B cell (primary cell): ENCODE measurements around the gene NTM. TPM values are rescaled to one million over a fixed set of nuclear protein-coding genes. Genes with fewer than 3 reads are reported as not detected.

Source experiments
- ATAC-seq: fragments of 200-7000 bp; cut with Tn5 transposase; one replicate; pipeline ENCODE4 v1.10.0; 2021; ENCODE audit warnings: low read depth, mild to moderate bottlenecking, moderate number of reproducible peaks, moderate library complexity
- CTCF ChIA-PET: fragments of 350-600 bp; sonication (Branson Sonifier 250); formaldehyde crosslinking; loops from one replicate; lab custom pipeline; 2021; ENCODE audit warnings: antibody characterized with exemption, inconsistent platforms; lab: Charles Lee
- POLR2A ChIA-PET: fragments of 350-600 bp; sonication (Branson Sonifier 250); formaldehyde crosslinking; loops from one replicate; lab custom pipeline; 2021; ENCODE audit warnings: antibody characterized with exemption; lab: Charles Lee
- DNase-seq: peaks from one replicate; pipeline ENCODE4 v3.0.0; 2013
- H2AFZ ChIP-seq: 2 replicates; pipeline ENCODE4 v1.6.1; 2012; ENCODE audit warnings: mild to moderate bottlenecking, low read depth, low read length; ENCODE audit not compliant: insufficient read depth, poor library complexity, severe bottlenecking
- H3K27ac ChIP-seq, 2 donors: 1 replicate in 1 of 2; 2 replicates in 1 of 2; pipeline ENCODE4 v1.5.1; 2012 to 2013; ENCODE audit warnings: low read length in 2 of 2, mild to moderate bottlenecking in 2 of 2, moderate library complexity in 1 of 2
- H3K27me3 ChIP-seq, 4 experiments: fragments of 200-600 bp in 1 of 4; sonication (generic) in 1 of 4; replicated peaks in 1 of 4; 1 replicate in 2 of 4; 2 replicates in 2 of 4; pipeline versions ENCODE4 v1.6.1 to v1.7.0; 2013 to 2016; ENCODE audit warnings: low read length in 3 of 4, mild to moderate bottlenecking in 2 of 4, mixed read lengths in 1 of 4, moderate library complexity in 1 of 4; ENCODE audit not compliant: insufficient read depth in 4 of 4, control insufficient read depth in 3 of 4; ENCODE audit errors: control extremely low read depth in 1 of 4
- H3K36me3 ChIP-seq, 2 experiments: replicated peaks in 1 of 2; 1 replicate in 1 of 2; 2 replicates in 1 of 2; pipeline versions ENCODE4 v1.6.1 to v1.7.1; 2013; ENCODE audit warnings: low read length in 1 of 2; ENCODE audit not compliant: insufficient read depth in 2 of 2, control insufficient read depth in 1 of 2; ENCODE audit errors: control extremely low read depth in 1 of 2, extremely low read depth in 1 of 2
- H3K4me1 ChIP-seq, 2 donors: fragments of 200-600 bp in 1 of 2; sonication (generic) in 1 of 2; 1 replicate in 1 of 2; 2 replicates in 1 of 2; pipeline versions ENCODE4 v1.5.1 to v1.6.1; 2013 to 2017; ENCODE audit warnings: low read length in 2 of 2; ENCODE audit not compliant: control insufficient read depth in 2 of 2, insufficient read depth in 2 of 2
- H3K4me2 ChIP-seq: replicated peaks from 2 replicates; pipeline ENCODE3; 2012; ENCODE audit warnings: mild to moderate bottlenecking, low read depth, low read length; ENCODE audit not compliant: poor library complexity, severe bottlenecking
- H3K4me3 ChIP-seq, 5 experiments: fragments of 200-600 bp in 1 of 5; sonication (generic) in 1 of 5; 1 replicate in 3 of 5; 2 replicates in 2 of 5; pipeline versions ENCODE4 v1.5.1 to v1.7.0; 2011 to 2016; ENCODE audit warnings: low read length in 4 of 5, mild to moderate bottlenecking in 4 of 5, low read depth in 2 of 5, control low read depth in 1 of 5, moderate library complexity in 1 of 5; ENCODE audit not compliant: insufficient read depth in 1 of 5; ENCODE audit errors: control extremely low read depth in 1 of 5, extremely low read depth in 1 of 5
- H3K79me2 ChIP-seq: fragments of 200-600 bp; sonication (generic); one replicate; pipeline ENCODE4 v1.6.0; 2016; ENCODE audit warnings: low read length; ENCODE audit not compliant: control insufficient read depth, insufficient read depth
- H3K9ac ChIP-seq: fragments of 200-600 bp; sonication (generic); 2 replicates; pipeline ENCODE4 v1.6.1; 2017; ENCODE audit warnings: mild to moderate bottlenecking, low read length, moderate library complexity
- H3K9me3 ChIP-seq, 3 donors: one replicate each; pipeline versions ENCODE4 v1.6.1 to v1.7.1; 2013; ENCODE audit warnings: low read length in 2 of 3; ENCODE audit not compliant: control insufficient read depth in 2 of 3, insufficient read depth in 1 of 3; ENCODE audit errors: control extremely low read depth in 1 of 3
- H4K20me1 ChIP-seq: 2 replicates; pipeline ENCODE4 v1.6.0; 2012; ENCODE audit warnings: mild to moderate bottlenecking, low read length; ENCODE audit not compliant: insufficient read depth, control insufficient read depth, poor library complexity, severe bottlenecking
- H3K27ac Mint-ChIP-seq: one replicate; pipeline ENCODE4 v1.8.0; 2021; ENCODE audit warnings: mixed read lengths
- H3K27me3 Mint-ChIP-seq: one replicate; pipeline ENCODE4 v1.8.0; 2021; ENCODE audit warnings: mixed read lengths
- H3K4me1 Mint-ChIP-seq: one replicate; pipeline ENCODE4 v1.8.0; 2021; ENCODE audit warnings: mixed read lengths
- H3K4me3 Mint-ChIP-seq: one replicate; pipeline ENCODE4 v1.8.0; 2021; ENCODE audit warnings: mixed read lengths
- H3K9me3 Mint-ChIP-seq: one replicate; pipeline ENCODE4 v1.8.0; 2022; ENCODE audit warnings: mixed read lengths; ENCODE audit not compliant: insufficient read depth
- EZH2 ChIP-seq: IDR thresholded peaks from 2 replicates; pipeline ENCODE4 v1.6.1; 2012; ENCODE audit warnings: borderline replicate concordance, low read depth, mild to moderate bottlenecking, moderate library complexity, low read length; ENCODE audit not compliant: insufficient read depth, poor library complexity, severe bottlenecking
- WGBS: methylation state at CpG from one replicate; pipeline ENCODE4 v1.1.5; 2013; ENCODE audit warnings: missing lambda C conversion rate; ENCODE audit not compliant: insufficient coverage; 5-methylcytosine and 5-hydroxymethylcytosine counted together
- intact Hi-C: fragments of 100-400 bp; cut with micrococcal nuclease; formaldehyde crosslinking; loops from one replicate; pipeline ENCODE4 v1.10.0; 2022
- polyA plus RNA-seq: library from polyadenylated mRNA; depleted of rRNA; stranded (reverse); fragments of >200 nt; gene quantifications from 2 replicates; pipeline ENCODE4 v1.2.3, GENCODE V29; 2012
- total RNA-seq, 2 donors: library from RNA; stranded (reverse); fragments of 120-200 nt in 1 of 2; gene quantifications; 1 replicate in 1 of 2; 2 replicates in 1 of 2; pipeline versions ENCODE4 v1.2.3 to v1.2.4, GENCODE V29; 2013 to 2022
- TF ChIP-seq, protein P1 (sequence below): fragments of 200-600 bp; IDR thresholded peaks from one replicate; pipeline ENCODE4 v1.8.0; 2022; ENCODE audit warnings: antibody characterized with exemption, mild to moderate bottlenecking

NTM gene
- total and polyA plus RNA-seq, 2 donors (not counting 1 experiment from before 2014, with no cell fraction given) = not detected

- Histone ChIP-seq H2AFZ (no peak overlapping the region), H3K79me2 (no peaks in the 10 kb centered on the region), H3K4me3 (no peak overlapping the region), H3K36me3 (no peaks in the 10 kb centered on the region), H3K27me3 (no peaks in the 10 kb centered on the region), H4K20me1 (no peaks in the 10 kb centered on the region), H3K4me1 (no peaks in the 10 kb centered on the region), H3K9me3 (no peaks in the 10 kb centered on the region), H3K27ac (no peak overlapping the region), H3K9ac (no peak overlapping the region), H3K4me2 (no peak overlapping the region)
- ChIA-PET CTCF (no interaction called here), POLR2A (no interaction called here)
- peaks cover 7% of the 10 kb centered on the region for H3K4me1 Mint-ChIP-seq
- intact Hi-C loops = no loop called here
- 80% methylated on average over 2 of the region's 2 CpGs for WGBS
- no peak for DNase-seq
- ATAC-seq = no peak
- H3K4me3 Mint-ChIP-seq = no peak overlapping the region
- H3K27me3 Mint-ChIP-seq = no peaks in the 10 kb centered on the region
- no peak overlapping the region for H3K27ac Mint-ChIP-seq
- no peak for TF ChIP-seq EZH2
- TF ChIP-seq, protein P1, sequence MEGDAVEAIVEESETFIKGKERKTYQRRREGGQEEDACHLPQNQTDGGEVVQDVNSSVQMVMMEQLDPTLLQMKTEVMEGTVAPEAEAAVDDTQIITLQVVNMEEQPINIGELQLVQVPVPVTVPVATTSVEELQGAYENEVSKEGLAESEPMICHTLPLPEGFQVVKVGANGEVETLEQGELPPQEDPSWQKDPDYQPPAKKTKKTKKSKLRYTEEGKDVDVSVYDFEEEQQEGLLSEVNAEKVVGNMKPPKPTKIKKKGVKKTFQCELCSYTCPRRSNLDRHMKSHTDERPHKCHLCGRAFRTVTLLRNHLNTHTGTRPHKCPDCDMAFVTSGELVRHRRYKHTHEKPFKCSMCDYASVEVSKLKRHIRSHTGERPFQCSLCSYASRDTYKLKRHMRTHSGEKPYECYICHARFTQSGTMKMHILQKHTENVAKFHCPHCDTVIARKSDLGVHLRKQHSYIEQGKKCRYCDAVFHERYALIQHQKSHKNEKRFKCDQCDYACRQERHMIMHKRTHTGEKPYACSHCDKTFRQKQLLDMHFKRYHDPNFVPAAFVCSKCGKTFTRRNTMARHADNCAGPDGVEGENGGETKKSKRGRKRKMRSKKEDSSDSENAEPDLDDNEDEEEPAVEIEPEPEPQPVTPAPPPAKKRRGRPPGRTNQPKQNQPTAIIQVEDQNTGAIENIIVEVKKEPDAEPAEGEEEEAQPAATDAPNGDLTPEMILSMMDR = no peak
- H3K9me3 Mint-ChIP-seq = peaks cover 2% of the 10 kb centered on the region
Observed at GRCh38 chr11:131833366-131833765, 463.0 kb downstream of the NTM start.

GRCh38 chr11:131837562-131837961, 467.1 kb downstream of the NTM start:
- 90% methylated on average over 12 of the region's 14 CpGs for WGBS
- POLR2A ChIA-PET = no interaction called here
- H3K79me2 ChIP-seq = no peaks in the 10 kb centered on the region
- no peak overlapping the region for H3K4me3 Mint-ChIP-seq
- ATAC-seq (no peak), DNase-seq (no peak)
- H3K4me2 ChIP-seq = no peak overlapping the region
- no peak overlapping the region for H3K27ac Mint-ChIP-seq
- H3K9ac ChIP-seq = no peak overlapping the region
- no peaks in the 10 kb centered on the region for H3K9me3 Mint-ChIP-seq
- no peaks in the 10 kb centered on the region for H3K36me3 ChIP-seq
- TF ChIP-seq, protein P1 = no peak
- no peak for TF ChIP-seq EZH2
- CTCF ChIA-PET = no interaction called here
- no peak overlapping the region for H2AFZ ChIP-seq
- H3K27me3 ChIP-seq = no peaks in the 10 kb centered on the region
- intact Hi-C loops = no loop called here
- no peaks in the 10 kb centered on the region for H4K20me1 ChIP-seq
- no peaks in the 10 kb centered on the region for H3K4me1 Mint-ChIP-seq
- H3K4me1 ChIP-seq = no peaks in the 10 kb centered on the region
- no peak overlapping the region for H3K4me3 ChIP-seq
- H3K9me3 ChIP-seq = peaks cover 0 to 2% (median 0%) of the 10 kb centered on the region in 3 donors
- H3K27ac ChIP-seq = no peak overlapping the region
- H3K27me3 Mint-ChIP-seq = no peaks in the 10 kb centered on the region
